Activated T-cell treated with anti-CD3 and anti-CD28 coated beads, Interleukin-2, amount 50 U/mL, for 48 hours (primary cell): Measurements from ENCODE around the gene RCN1.
"Not testable (repeated sequence)": the region's sequence is repeated elsewhere in the genome, so short reads cannot be mapped to it uniquely, and the experiment has no call there.

Source experiments
- DNase-seq, 2 experiments: peaks; one replicate each; pipeline ENCODE4 v3.0.0-alpha.2; 2020

RCN1 gene

GRCh38 chr11:32113920-32114203, 23.0 kb downstream of the RCN1 start:
- no peak for DNase-seq

GRCh38 chr11:32115446-32115845, 24.6 kb downstream of the RCN1 start:
- no peak for DNase-seq

- DNase-seq: no peak
Measured at GRCh38 chr11:32116668-32117067, 25.8 kb downstream of the RCN1 start.

GRCh38 chr11:32118025-32118974, 27.4 kb downstream of the RCN1 start:
- DNase-seq: no peak

GRCh38 chr11:32119139-32119538, 28.3 kb downstream of the RCN1 start:
- DNase-seq: not testable (repeated sequence)

- DNase-seq: no peak
Measured at GRCh38 chr11:32121012-32121411, 30.1 kb downstream of the RCN1 start.

- no peak for DNase-seq
Measured at GRCh38 chr11:32122200-32122599, 31.3 kb downstream of the RCN1 start.

GRCh38 chr11:32131321-32131720, 40.4 kb downstream of the RCN1 start:
- no peak for DNase-seq

- no peak for DNase-seq
Measured at GRCh38 chr11:32136657-32137056, 45.8 kb downstream of the RCN1 start.

GRCh38 chr11:32137263-32137662, 46.4 kb downstream of the RCN1 start:
- DNase-seq: no peak

- no peak for DNase-seq
Measured at GRCh38 chr11:32137869-32138268, 47.0 kb downstream of the RCN1 start.

- no peak for DNase-seq
Measured at GRCh38 chr11:32138902-32139301, 48.0 kb downstream of the RCN1 start.

GRCh38 chr11:32139896-32140520, 49.1 kb downstream of the RCN1 start:
- DNase-seq: no peak

GRCh38 chr11:32141745-32142546, 51.1 kb downstream of the RCN1 start:
- DNase-seq: no peak

GRCh38 chr11:32143378-32143777, 52.5 kb downstream of the RCN1 start:
- DNase-seq: no peak

- DNase-seq: no peak
Measured at GRCh38 chr11:32145282-32145681, 54.4 kb downstream of the RCN1 start.

- no peak for DNase-seq
Measured at GRCh38 chr11:32148895-32149294, 58.0 kb downstream of the RCN1 start.

GRCh38 chr11:32149748-32150147, 58.9 kb downstream of the RCN1 start:
- DNase-seq: no peak

- DNase-seq: no peak
Measured at GRCh38 chr11:32151027-32151426, 60.2 kb downstream of the RCN1 start.

GRCh38 chr11:32152216-32152615, 61.3 kb downstream of the RCN1 start:
- DNase-seq: no peak

- DNase-seq: no peak
Measured at GRCh38 chr11:32152821-32153220, 61.9 kb downstream of the RCN1 start.

- no peak for DNase-seq
Measured at GRCh38 chr11:32153747-32154146, 62.9 kb downstream of the RCN1 start.

GRCh38 chr11:32154275-32154674, 63.4 kb downstream of the RCN1 start:
- no peak for DNase-seq
